ENCODE measurements around the gene CRX.

DNA sequence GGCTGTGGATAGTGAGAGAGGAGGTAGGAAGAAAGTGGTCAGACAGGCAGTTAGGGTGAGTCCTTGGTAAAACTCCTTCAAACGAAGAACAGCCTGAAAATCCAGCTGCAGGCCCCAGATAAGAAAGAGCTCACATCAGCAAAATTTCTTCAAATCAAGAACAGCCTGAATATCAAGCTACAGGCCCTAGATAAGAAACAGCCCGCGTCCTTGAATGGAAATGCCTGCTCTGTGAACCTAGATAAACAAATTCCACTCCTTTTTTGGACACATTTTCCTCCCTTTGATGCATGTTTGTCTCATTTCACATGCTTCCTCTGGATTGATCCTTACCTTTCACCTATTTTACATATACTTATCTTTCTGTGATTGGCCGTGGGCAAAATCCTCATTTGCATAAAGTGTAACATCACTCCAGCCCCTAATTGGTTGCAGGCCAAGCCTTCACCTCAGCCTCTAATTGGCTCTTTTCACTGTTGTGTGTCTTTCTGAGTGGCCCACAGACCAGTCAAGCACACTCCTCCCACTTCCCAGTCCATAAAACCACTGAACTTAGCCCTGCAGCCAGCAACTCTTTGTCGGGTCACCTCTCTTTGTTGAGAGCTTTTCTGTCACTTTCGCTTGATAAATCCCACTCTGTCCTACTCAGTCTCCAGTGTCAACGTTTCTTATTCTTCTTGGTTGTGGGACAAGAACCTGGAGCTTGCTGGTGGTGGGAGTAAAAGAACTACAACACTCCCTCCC is 70.4 kb downstream of the CRX start:
- no peak for TF ChIP-seq CTCF (conservative IDR thresholded peaks at IDR 0.05 in 1 of 2, IDR thresholded peaks at IDR 0.05 in 1 of 2; ENCODE audit: low read depth in 1 of 2, low read length in 2 of 2)
- TF ChIP-seq EZH2 (IDR thresholded peaks at IDR 0.05; ENCODE audit: low read length, missing control alignments): no peak
